GM12878 (cell line): ENCODE results near the gene EIF5. TPM values are rescaled to one million over a fixed set of nuclear protein-coding genes. Genes with fewer than 3 reads are reported as not detected.

Experiments used
- ATAC-seq: fragments of 200-7000 bp; cut with Tn5 transposase; 3 replicates; pipeline ENCODE4 v1.9.1; 2020; ENCODE audit warnings: mild to moderate bottlenecking, moderate library complexity
- BruUV-seq: library from RNA; stranded (reverse); fragments of 400-500 nt; replicated peaks from 2 replicates; lab custom pipeline; 2021; lab: Mats Ljungman, UMichigan
- CTCF ChIA-PET: fragments of 300-600 bp; sonication (Branson Sonifier 250); formaldehyde crosslinking; extraction: SDS; loops from one replicate; lab custom pipeline; 2021; ENCODE audit warnings: inconsistent platforms; lab: Yijun Ruan, JAX
- POLR2A ChIA-PET: fragments of 350-600 bp; formaldehyde crosslinking; extraction: SDS; loops from one replicate; lab custom pipeline; 2021; ENCODE audit warnings: inconsistent platforms; lab: Charles Lee
- RAD21 ChIA-PET: fragments of 300-600 bp; sonication (Branson Sonifier 250); formaldehyde crosslinking; loops from one replicate; lab custom pipeline; 2023; ENCODE audit warnings: antibody characterized with exemption; ENCODE audit not compliant: unreplicated experiment; lab: Charles Lee
- SMC1A ChIA-PET: fragments of 300-600 bp; sonication (Branson Sonifier 250); formaldehyde crosslinking; loops from one replicate; lab custom pipeline; 2023; ENCODE audit not compliant: unreplicated experiment, uncharacterized antibody; lab: Charles Lee
- DNase-seq: peaks from one replicate; pipeline ENCODE4 v3.0.0-alpha.2; 2011; ENCODE audit warnings: low read depth, low spot score
- FAIRE-seq: peaks from 3 replicates; lab custom pipeline; 2011; peaks lifted over from hg19 to GRCh38; lab: Jason Lieb, UNC
- H2AFZ ChIP-seq: 2 replicates; pipeline ENCODE4 v1.6.0; 2011; ENCODE audit warnings: low read depth, low read length, control low read depth; ENCODE audit not compliant: control insufficient read depth
- H3K27ac ChIP-seq: 2 replicates; pipeline ENCODE4 v1.5.1; 2011; ENCODE audit warnings: control low read depth; ENCODE audit not compliant: control insufficient read depth, insufficient read depth
- H3K27me3 ChIP-seq, 2 experiments: replicated peaks in 1 of 2; 2 replicates each; pipeline versions ENCODE4 v1.6.0 to v1.6.1; 2011; ENCODE audit warnings: low read length in 1 of 2; ENCODE audit not compliant: control insufficient read depth in 2 of 2, insufficient read depth in 2 of 2
- H3K36me3 ChIP-seq, 2 experiments: 2 replicates each; pipeline ENCODE4 v1.5.1; 2011; ENCODE audit warnings: low read length in 1 of 2; ENCODE audit not compliant: control insufficient read depth in 2 of 2, insufficient read depth in 2 of 2
- H3K4me1 ChIP-seq: 2 replicates; pipeline ENCODE4 v1.6.1; 2011; ENCODE audit warnings: mild to moderate bottlenecking, low read length, moderate library complexity, mixed read lengths; ENCODE audit not compliant: control insufficient read depth, insufficient read depth
- H3K4me2 ChIP-seq: 2 replicates; pipeline ENCODE4 v1.6.0; 2011; ENCODE audit warnings: control low read depth; ENCODE audit not compliant: control insufficient read depth, insufficient read depth
- H3K4me3 ChIP-seq: fragments of 200-600 bp; sonication (generic); 2 replicates; pipeline ENCODE4 v1.5.1; 2016
- H3K79me2 ChIP-seq: 2 replicates; pipeline ENCODE4 v1.6.0; 2011; ENCODE audit warnings: low read length; ENCODE audit not compliant: control insufficient read depth, insufficient read depth
- H3K9ac ChIP-seq: 2 replicates; pipeline ENCODE4 v1.8.0; 2011; ENCODE audit warnings: low read length, control low read depth, mixed read lengths; ENCODE audit not compliant: control insufficient read depth, insufficient read depth
- H3K9me3 ChIP-seq: replicated peaks from 3 replicates; pipeline ENCODE4 v1.5.1; 2011; ENCODE audit warnings: mild to moderate bottlenecking, low read length; ENCODE audit not compliant: control insufficient read depth, insufficient read depth
- H4K20me1 ChIP-seq: 2 replicates; pipeline ENCODE4 v1.6.0; 2011; ENCODE audit not compliant: control insufficient read depth, insufficient read depth
- ELK1 ChIP-seq: IDR thresholded peaks from 2 replicates; pipeline ENCODE4 v1.6.1; 2012; ENCODE audit warnings: low read depth, low read length, improper control_type of control experiment
- FOS ChIP-seq: IDR thresholded peaks from 3 replicates; pipeline ENCODE4 v1.6.1; 2011; ENCODE audit warnings: borderline replicate concordance; ENCODE audit not compliant: insufficient read length; ENCODE audit errors: extremely low read depth
- HSF1 ChIP-seq: fragments of 150-350 bp; IDR thresholded peaks from 2 replicates; pipeline ENCODE4 v1.6.1; 2014; ENCODE audit warnings: mild to moderate bottlenecking, low read depth, low read length
- IRF4 ChIP-seq: IDR thresholded peaks from 2 replicates; pipeline ENCODE4 v1.6.1; 2011; ENCODE audit warnings: low read depth, low read length
- MTA2 ChIP-seq: fragments of 450-650 bp; IDR thresholded peaks from 2 replicates; pipeline ENCODE4 v1.6.1; 2016; ENCODE audit warnings: low read depth, mild to moderate bottlenecking, moderate library complexity
- NFIC ChIP-seq: IDR thresholded peaks from 2 replicates; pipeline ENCODE4 v1.6.1; 2012; ENCODE audit warnings: low read depth, mild to moderate bottlenecking, inconsistent platforms, low read length, moderate library complexity
- POU2F2 ChIP-seq: IDR thresholded peaks from 3 replicates; pipeline ENCODE4 v1.6.1; 2011; ENCODE audit warnings: low read depth, mild to moderate bottlenecking, low read length, borderline replicate concordance
- RAD51 ChIP-seq: fragments of 450-650 bp; IDR thresholded peaks from 2 replicates; pipeline ENCODE4 v1.6.1; 2016; ENCODE audit warnings: moderate library complexity, mild to moderate bottlenecking, inconsistent platforms
- SIN3A ChIP-seq: IDR thresholded peaks from 2 replicates; pipeline ENCODE4 v1.6.1; 2012; ENCODE audit warnings: low read depth, low read length, improper control_type of control experiment
- SMC3 ChIP-seq: IDR thresholded peaks from 2 replicates; pipeline ENCODE4 v1.6.1; 2011; ENCODE audit warnings: low read length, improper control_type of control experiment, borderline replicate concordance
- WRNIP1 ChIP-seq: IDR thresholded peaks from 2 replicates; pipeline ENCODE4 v1.6.1; 2011; ENCODE audit warnings: low read depth, low read length, improper control_type of control experiment, borderline replicate concordance
- ZBTB40 ChIP-seq: fragments of 450-650 bp; IDR thresholded peaks from 2 replicates; pipeline ENCODE4 v1.6.1; 2016; ENCODE audit warnings: mild to moderate bottlenecking, moderate library complexity, borderline replicate concordance
- ZNF384 ChIP-seq: IDR thresholded peaks from 2 replicates; pipeline ENCODE4 v1.6.1; 2012; ENCODE audit warnings: low read depth, mild to moderate bottlenecking, low read length, improper control_type of control experiment, borderline replicate concordance
- WGBS: methylation state at CpG from one replicate; pipeline ENCODE4 v1.1.6; 2016; ENCODE audit warnings: low lambda C conversion rate; ENCODE audit not compliant: insufficient replicate concordance, insufficient coverage; ENCODE audit errors: missing lambda C conversion rate; 5-methylcytosine and 5-hydroxymethylcytosine counted together
- in situ Hi-C: fragments of 300-500 bp; cut with MboI; formaldehyde crosslinking; loops from 9 replicates; pipeline ENCODE4 v1.14.3; 2018; ENCODE audit warnings: mixed read lengths
- intact Hi-C: fragments of 100-400 bp; cut with micrococcal nuclease; formaldehyde crosslinking; loops from one replicate; pipeline ENCODE4 v1.14.2; 2022; ENCODE audit not compliant: unreplicated experiment
- polyA plus RNA-seq, 11 experiments: library from polyadenylated mRNA; depleted of rRNA in 4 of 11; unstranded in 6 of 11; stranded (reverse) in 5 of 11; fragments of >200 nt; fragmentation: Nextera tagmentation in 4 of 11; fragmentation: Illumina TruSeq in 1 of 11; extraction: Ambion mirVana in 4 of 11; extraction: Trizol in 1 of 11; gene quantifications; 1 replicate in 1 of 11; 2 replicates in 10 of 11; pipeline versions ENCODE4 v1.2.1 to v1.2.3, GENCODE V29; 2011 to 2016; ENCODE audit warnings: inconsistent platforms in 2 of 11, missing spikeins in 2 of 11, low read depth in 1 of 11
- total RNA-seq, 4 experiments: library from RNA; depleted of rRNA in 3 of 4; stranded (reverse); fragments of >200 nt in 3 of 4; fragmentation: Illumina TruSeq in 1 of 4; extraction: Trizol in 1 of 4; gene quantifications; 2 replicates each; pipeline versions ENCODE4 v1.2.1 to v1.2.3, GENCODE V29; 2013 to 2021

Gene EIF5
- total and polyA plus RNA-seq, 10 of the 15 experiments (the other 5 are each of a cell fraction or from before 2014, with no cell fraction given): 51.2 to 360 (median 115) TPM

- CTCF ChIA-PET: interaction anchor here (0.6 to 5.6 kb wide), 3 partner anchors 11 to 118 kb away, joined by 3 to 43 read pairs (median 3); no protein-coding TSS in a partner anchor
- POLR2A ChIA-PET: no interaction called here
- SMC1A ChIA-PET: interaction anchor here (0.7 to 1.4 kb wide), 2 partner anchors 16 to 45 kb away, joined by 3 read pairs; no protein-coding TSS in a partner anchor
- no peak overlapping the region for H2AFZ ChIP-seq
- no peak for ATAC-seq
- no peak for DNase-seq
- intact Hi-C loops: no loop called here
- in situ Hi-C loops: no loop called here
- RAD21 ChIA-PET: no interaction called here
- no peaks in the 10 kb centered on the region for H3K36me3 ChIP-seq
- H3K4me1 ChIP-seq: peaks cover 7% of the 10 kb centered on the region
- 3% methylated on average over 2 of the region's 2 CpGs for WGBS
- H4K20me1 ChIP-seq: no peaks in the 10 kb centered on the region
- H3K79me2 ChIP-seq: peaks cover 10% of the 10 kb centered on the region
- no peaks in the 10 kb centered on the region; a peak in 1 of 4 replicates for H3K27me3 ChIP-seq
- no peak overlapping the region for H3K4me3 ChIP-seq
- H3K9ac ChIP-seq: no peak overlapping the region
- H3K9me3 ChIP-seq: no peaks in the 10 kb centered on the region
- no peak overlapping the region for H3K27ac ChIP-seq
- H3K4me2 ChIP-seq: no peak overlapping the region
- FAIRE-seq: no peak
- BruUV-seq: no TSS peak
- no peak for TF ChIP-seq MTA2
- no peak for TF ChIP-seq NFIC
- TF ChIP-seq IRF4: no peak
- TF ChIP-seq ZNF384: no peak
- no peak for TF ChIP-seq POU2F2
- no peak for TF ChIP-seq ELK1
- no peak for TF ChIP-seq FOS
- no peak for TF ChIP-seq SMC3
- no peak for TF ChIP-seq HSF1
- TF ChIP-seq ZBTB40: no peak
- no peak for TF ChIP-seq RAD51
- TF ChIP-seq WRNIP1: no peak
- no peak for TF ChIP-seq SIN3A
These were observed 46.8 kb downstream of the EIF5 start for GRCh38 chr14:103380719-103381377.
